Neuronal stem cell (in vitro differentiated cells): ENCODE data around the gene PVR.

Experiments used
- DNase-seq: peaks from one replicate; pipeline ENCODE4 v3.0.0-alpha.2; 2013; ENCODE audit warnings: low spot score
- H2AFZ ChIP-seq: one replicate; pipeline ENCODE4 v1.6.1; 2013; ENCODE audit warnings: mild to moderate bottlenecking, low read length, inconsistent platforms
- H2AK5ac ChIP-seq: 2 replicates; pipeline ENCODE4 v1.6.1; 2013; ENCODE audit warnings: low read depth, mild to moderate bottlenecking, inconsistent platforms, low read length, moderate library complexity, mixed read lengths
- H2BK120ac ChIP-seq: 2 replicates; pipeline ENCODE4 v1.6.1; 2013; ENCODE audit warnings: low read depth, mild to moderate bottlenecking, inconsistent platforms, low read length, moderate library complexity, mixed read lengths
- H2BK12ac ChIP-seq: one replicate; pipeline ENCODE4 v1.6.1; 2013; ENCODE audit warnings: low read length, inconsistent platforms
- H2BK15ac ChIP-seq: 2 replicates; pipeline ENCODE4 v1.6.1; 2013; ENCODE audit warnings: mild to moderate bottlenecking, low read length, inconsistent platforms, mixed read lengths
- H2BK5ac ChIP-seq: one replicate; pipeline ENCODE4 v1.6.1; 2013; ENCODE audit warnings: inconsistent platforms, mild to moderate bottlenecking, low read length, moderate library complexity
- H3K14ac ChIP-seq: one replicate; pipeline ENCODE4 v1.6.1; 2013; ENCODE audit warnings: low read length, inconsistent platforms
- H3K18ac ChIP-seq: 2 replicates; pipeline ENCODE4 v1.6.1; 2013; ENCODE audit warnings: low read length, inconsistent platforms
- H3K23ac ChIP-seq: 2 replicates; pipeline ENCODE4 v1.6.1; 2013; ENCODE audit warnings: low read depth, mild to moderate bottlenecking, mixed read lengths, low read length, inconsistent platforms; ENCODE audit not compliant: poor library complexity
- H3K27ac ChIP-seq: replicated peaks from 3 replicates; pipeline ENCODE4 v1.5.1; 2013; ENCODE audit warnings: low read length, inconsistent platforms
- H3K27me3 ChIP-seq, 3 experiments: 2 replicates each; pipeline ENCODE4 v1.6.1; 2013; ENCODE audit warnings: low read length in 3 of 3, mild to moderate bottlenecking in 2 of 3, inconsistent platforms in 1 of 3, low read depth in 1 of 3, mixed read lengths in 1 of 3, moderate library complexity in 1 of 3; ENCODE audit not compliant: control insufficient read depth in 3 of 3, insufficient read depth in 3 of 3
- H3K36me3 ChIP-seq, 2 donors: replicated peaks in 1 of 2; 2 replicates each; pipeline ENCODE4 v1.6.1; 2013; ENCODE audit warnings: low read length in 2 of 2; ENCODE audit not compliant: control insufficient read depth in 2 of 2, insufficient read depth in 2 of 2
- H3K4ac ChIP-seq: 2 replicates; pipeline ENCODE4 v1.6.1; 2013; ENCODE audit warnings: inconsistent platforms, mild to moderate bottlenecking, low read length, moderate library complexity
- H3K4me1 ChIP-seq, 2 donors: 1 replicate in 1 of 2; 2 replicates in 1 of 2; pipeline ENCODE4 v1.6.1; 2013; ENCODE audit warnings: low read length in 2 of 2, low read depth in 1 of 2; ENCODE audit not compliant: control insufficient read depth in 2 of 2, insufficient read depth in 1 of 2
- H3K4me2 ChIP-seq: one replicate; pipeline ENCODE4 v1.6.1; 2013; ENCODE audit warnings: mild to moderate bottlenecking, low read length, inconsistent platforms; ENCODE audit not compliant: insufficient read depth, poor library complexity, severe bottlenecking
- H3K4me3 ChIP-seq, 2 donors: 2 replicates each; pipeline ENCODE4 v1.5.1; 2013; ENCODE audit warnings: low read length in 2 of 2, mild to moderate bottlenecking in 2 of 2, inconsistent platforms in 1 of 2, moderate library complexity in 1 of 2
- H3K79me1 ChIP-seq: one replicate; pipeline ENCODE4 v1.6.1; 2013; ENCODE audit warnings: low read depth, mild to moderate bottlenecking, inconsistent platforms, low read length, moderate library complexity
- H3K9ac ChIP-seq: one replicate; pipeline ENCODE4 v1.6.1; 2013; ENCODE audit warnings: mild to moderate bottlenecking, low read depth, low read length, inconsistent platforms; ENCODE audit not compliant: poor library complexity
- H3K9me3 ChIP-seq, 2 donors: replicated peaks in 1 of 2; 2 replicates each; pipeline versions ENCODE3 to v1.6.1; 2013; ENCODE audit warnings: low read length in 2 of 2, mild to moderate bottlenecking in 2 of 2, inconsistent platforms in 1 of 2, low read depth in 1 of 2, mixed read lengths in 1 of 2, moderate library complexity in 1 of 2; ENCODE audit not compliant: control insufficient read depth in 2 of 2, insufficient read depth in 1 of 2
- H4K8ac ChIP-seq: one replicate; pipeline ENCODE4 v1.6.1; 2013; ENCODE audit warnings: low read depth, mild to moderate bottlenecking, inconsistent platforms, low read length, moderate library complexity
- H4K91ac ChIP-seq: one replicate; pipeline ENCODE4 v1.6.1; 2013; ENCODE audit warnings: low read length, low read depth, mild to moderate bottlenecking, inconsistent platforms; ENCODE audit not compliant: poor library complexity
- WGBS, 2 donors: extraction: QIAGEN DNeasy Blood & Tissue Kit; methylation state at CpG; one replicate each; pipeline ENCODE4 v1.1.7; 2013; ENCODE audit warnings: missing lambda C conversion rate in 2 of 2, mixed read lengths in 1 of 2; ENCODE audit not compliant: insufficient read length in 2 of 2, insufficient replicate concordance in 1 of 2; ENCODE audit errors: extremely low coverage in 2 of 2; 5-methylcytosine and 5-hydroxymethylcytosine counted together

The PVR gene

GRCh38 chr19:44644402-44645016 lies 799 bp downstream of the PVR start:
- Histone ChIP-seq H3K4ac (no peak overlapping the region), H3K27me3 (peaks cover 0 to 33% (median 4%) of the 10 kb centered on the region in 3 experiments), H3K4me3 (peak overlapping the region; percentile 59 to 87), H3K4me1 (peaks cover 0 to 3% of the 10 kb centered on the region in 2 donors), H3K36me3 (peaks cover 10 to 16% of the 10 kb centered on the region in 2 donors), H3K18ac (peak overlapping the region; percentile 96), H2BK5ac (peak overlapping the region; percentile 33), H3K23ac (no peak overlapping the region), H3K79me1 (no peaks in the 10 kb centered on the region), H2BK15ac (peak overlapping the region; percentile 54), H2AK5ac (no peak overlapping the region), H3K4me2 (peak overlapping the region; percentile 80), H2BK12ac (no peak overlapping the region), H4K8ac (no peak overlapping the region), H4K91ac (no peak overlapping the region), H3K9me3 (no peaks in the 10 kb centered on the region), H2AFZ (peak overlapping the region; percentile 99), H3K9ac (peak overlapping the region; percentile 87), H3K14ac (no peak overlapping the region), H3K27ac (no peak overlapping the region), H2BK120ac (no peak overlapping the region)
- DNase-seq = peak; percentile 43
- WGBS, 2 donors = no CpG with 5 or more reads among the region's 13 CpGs

- H3K4me1 ChIP-seq = peaks cover 0 to 3% of the 10 kb centered on the region in 2 donors
- H3K79me1 ChIP-seq = peaks cover 3% of the 10 kb centered on the region
- no peak overlapping the region for H2BK5ac ChIP-seq
- H3K9ac ChIP-seq = no peak overlapping the region
- 100% methylated on average over 2 of the region's 8 CpGs; no CpG with 5 or more reads in 1 of the 2 donors for WGBS, 2 donors
- no peak overlapping the region for H4K8ac ChIP-seq
- DNase-seq = no peak
- H2BK15ac ChIP-seq = no peak overlapping the region
- H3K14ac ChIP-seq = no peak overlapping the region
- H3K27me3 ChIP-seq = peaks cover 0 to 29% (median 4%) of the 10 kb centered on the region in 3 experiments
- H3K9me3 ChIP-seq = peaks cover 0 to 2% of the 10 kb centered on the region in 2 donors
- no peak overlapping the region for H2BK120ac ChIP-seq
- H3K18ac ChIP-seq = no peak overlapping the region
- H2BK12ac ChIP-seq = no peak overlapping the region
- no peak overlapping the region for H2AFZ ChIP-seq
- peaks cover 19 to 26% of the 10 kb centered on the region in 2 donors for H3K36me3 ChIP-seq
- no peak overlapping the region for H3K4me2 ChIP-seq
- H4K91ac ChIP-seq = no peak overlapping the region
- H3K27ac ChIP-seq = no peak overlapping the region
- no peak overlapping the region for H3K23ac ChIP-seq
- H3K4ac ChIP-seq = no peak overlapping the region
- no peak overlapping the region for H2AK5ac ChIP-seq
- no peak overlapping the region for H3K4me3 ChIP-seq
Observed at GRCh38 chr19:44645407-44646048, 1.8 kb downstream of the PVR start.

- Histone ChIP-seq H4K8ac (no peak overlapping the region), H3K4ac (no peak overlapping the region), H3K36me3 (peaks cover 22 to 31% of the 10 kb centered on the region in 2 donors), H2BK5ac (no peak overlapping the region), H3K23ac (no peak overlapping the region), H3K79me1 (peaks cover 3% of the 10 kb centered on the region), H3K27me3 (peaks cover 0 to 24% (median 4%) of the 10 kb centered on the region in 3 experiments), H3K18ac (no peak overlapping the region), H3K4me2 (no peak overlapping the region), H2BK15ac (no peak overlapping the region), H3K4me3 (no peak overlapping the region), H2AK5ac (no peak overlapping the region), H2AFZ (no peak overlapping the region), H4K91ac (no peak overlapping the region), H3K9me3 (peaks cover 0 to 2% of the 10 kb centered on the region in 2 donors), H3K9ac (no peak overlapping the region), H3K4me1 (peaks cover 0 to 3% of the 10 kb centered on the region in 2 donors), H3K14ac (no peak overlapping the region), H3K27ac (no peak overlapping the region), H2BK12ac (no peak overlapping the region), H2BK120ac (no peak overlapping the region)
- WGBS, 2 donors = no CpG with 5 or more reads among the region's 3 CpGs
- no peak for DNase-seq
Observed at GRCh38 chr19:44646049-44646416, 2.3 kb downstream of the PVR start.

- no peak for DNase-seq
- no peak overlapping the region for H3K4me2 ChIP-seq
- H4K91ac ChIP-seq = no peak overlapping the region
- no CpG with 5 or more reads among the region's 31 CpGs for WGBS, 2 donors
- H3K4ac ChIP-seq = no peak overlapping the region
- no peak overlapping the region for H3K27ac ChIP-seq
- H3K9me3 ChIP-seq = peaks cover 0 to 2% of the 10 kb centered on the region in 2 donors
- no peak overlapping the region for H4K8ac ChIP-seq
- no peak overlapping the region for H2BK120ac ChIP-seq
- H3K4me1 ChIP-seq = peaks cover 0 to 3% of the 10 kb centered on the region in 2 donors
- H2AK5ac ChIP-seq = no peak overlapping the region
- no peak overlapping the region for H2BK12ac ChIP-seq
- peaks cover 0 to 13% (median 4%) of the 10 kb centered on the region in 3 experiments for H3K27me3 ChIP-seq
- no peak overlapping the region for H3K9ac ChIP-seq
- H2BK15ac ChIP-seq = no peak overlapping the region
- peaks cover 28 to 37% of the 10 kb centered on the region in 2 donors for H3K36me3 ChIP-seq
- H3K14ac ChIP-seq = no peak overlapping the region
- H2AFZ ChIP-seq = no peak overlapping the region
- no peak overlapping the region for H3K18ac ChIP-seq
- no peak overlapping the region for H3K4me3 ChIP-seq
- peak overlapping the region; percentile 2 for H3K23ac ChIP-seq
- no peak overlapping the region for H2BK5ac ChIP-seq
- H3K79me1 ChIP-seq = peaks cover 3% of the 10 kb centered on the region
Observed at GRCh38 chr19:44647144-44647543, 3.4 kb downstream of the PVR start.
